ENCODE measurements around the gene ZNF440. TPM values are rescaled to one million over a fixed set of nuclear protein-coding genes. Genes with fewer than 3 reads are reported as not detected.

Gene ZNF440
- polyA plus RNA-seq, 1 of the 3 experiments (the other 2 are of a cell fraction), result 2.0 TPM

GRCh38 chr19:11784356-11784755 is 29.7 kb upstream of the ZNF440 start:
- H3K27me3 ChIP-seq (ENCODE audit: insufficient read depth), result no peaks in the 10 kb centered on the region
- peaks cover 51% of the 10 kb centered on the region for H3K9me3 ChIP-seq
- 86% methylated on average over 3 of the region's 3 CpGs for WGBS (ENCODE audit: low lambda C conversion rate)
- no peak overlapping the region for H2AFZ ChIP-seq (ENCODE audit: low read depth)
- no peak overlapping the region for H3K4me2 ChIP-seq
- no peaks in the 10 kb centered on the region for H3K4me1 ChIP-seq (ENCODE audit: control insufficient read depth in 1 of 2, insufficient read depth in 2 of 2, low read depth in 1 of 2, low read length in 1 of 2)
- TF ChIP-seq USF2 (IDR thresholded peaks at IDR 0.05; ENCODE audit: borderline replicate concordance, low read depth, low read length) (no peak), IRF3 (IDR thresholded peaks at IDR 0.05; ENCODE audit: low read depth, low read length) (no peak), USF1 (IDR thresholded peaks at IDR 0.05; ENCODE audit: borderline replicate concordance, low read depth) (no peak), FOSL2 (IDR thresholded peaks at IDR 0.05; ENCODE audit: borderline replicate concordance, low read depth) (no peak), GATA2 (CRISPR knock-in tag; IDR thresholded peaks at IDR 0.05) (no peak), POLR2AphosphoS5 (IDR thresholded peaks at IDR 0.05; ENCODE audit: low read depth, low read length) (no peak), SIN3A (IDR thresholded peaks at IDR 0.05; ENCODE audit: borderline replicate concordance, low read depth, low read length) (no peak), RFX5 (IDR thresholded peaks at IDR 0.05; ENCODE audit: low read length) (no peak), MAX (IDR thresholded peaks at IDR 0.05; ENCODE audit: low read depth) (no peak), ZBTB33 (IDR thresholded peaks at IDR 0.05; ENCODE audit: borderline replicate concordance, low read depth) (no peak), EZH2phosphoT487 (IDR thresholded peaks at IDR 0.05; ENCODE audit: borderline replicate concordance, low read depth) (no peak), SMC3 (IDR thresholded peaks at IDR 0.05; ENCODE audit: low read depth, low read length) (no peak), RAD21 (IDR thresholded peaks at IDR 0.05; ENCODE audit: low read length) (no peak), TEAD4 (IDR thresholded peaks at IDR 0.05; ENCODE audit: borderline replicate concordance, insufficient read depth) (no peak), FOXM1 (IDR thresholded peaks at IDR 0.05; ENCODE audit: low read depth) (no peak), CHD2 (IDR thresholded peaks at IDR 0.05; ENCODE audit: low read length, partially characterized antibody) (no peak)
- H3K79me2 ChIP-seq (ENCODE audit: insufficient read depth), result no peaks in the 10 kb centered on the region
- H3K9me2 ChIP-seq, result no peaks in the 10 kb centered on the region
- H4K20me1 ChIP-seq (ENCODE audit: insufficient read depth), result no peaks in the 10 kb centered on the region
- ChIA-PET CTCF (interaction anchor here (0.7 kb wide), 1 partner anchor 139 kb away, joined by 3 read pairs; no protein-coding TSS in a partner anchor), POLR2A (no interaction called here)
- H3K36me3 ChIP-seq (replicated peaks in 1 of 2; ENCODE audit: control insufficient read depth in 1 of 2, insufficient read depth in 2 of 2, low read length in 1 of 2), result peaks cover 27 to 47% of the 10 kb centered on the region in 2 experiments
- no peak for DNase-seq
- H3K9ac ChIP-seq, result no peak overlapping the region
- peaks cover 3% of the 10 kb centered on the region for H3F3A ChIP-seq (replicated peaks; ENCODE audit: insufficient read depth)
- H3K4me3 ChIP-seq (ENCODE audit: low read depth in 2 of 2, low read length in 1 of 2), result no peak overlapping the region
- H3K27ac ChIP-seq (ENCODE audit: low read depth in 2 of 2, low read length in 1 of 2), result no peak overlapping the region

Data from SK-N-SH (cell line).